NCI-H524 treated with DMSO at 0.1 percent for 48 hours (cell line): ENCODE data around the gene ADAMTS15.
"Not testable (repeated sequence)": the region's sequence is repeated elsewhere in the genome, so short reads cannot be mapped to it uniquely, and the experiment has no call there.

Experiments
- DNase-seq: peaks from one replicate; lab custom pipeline; 2025; lab: John Stamatoyannopoulos, UW

The ADAMTS15 gene

GRCh38 chr11:130437848-130438247 is 10.6 kb upstream of the ADAMTS15 start:
- DNase-seq: no peak

GRCh38 chr11:130438401-130439159 is 9.9 kb upstream of the ADAMTS15 start:
- DNase-seq: not testable (repeated sequence)

GRCh38 chr11:130439160-130439519 is 9.3 kb upstream of the ADAMTS15 start:
- DNase-seq: no peak

GRCh38 chr11:130439876-130440275 is 8.6 kb upstream of the ADAMTS15 start:
- DNase-seq: no peak

DNA sequence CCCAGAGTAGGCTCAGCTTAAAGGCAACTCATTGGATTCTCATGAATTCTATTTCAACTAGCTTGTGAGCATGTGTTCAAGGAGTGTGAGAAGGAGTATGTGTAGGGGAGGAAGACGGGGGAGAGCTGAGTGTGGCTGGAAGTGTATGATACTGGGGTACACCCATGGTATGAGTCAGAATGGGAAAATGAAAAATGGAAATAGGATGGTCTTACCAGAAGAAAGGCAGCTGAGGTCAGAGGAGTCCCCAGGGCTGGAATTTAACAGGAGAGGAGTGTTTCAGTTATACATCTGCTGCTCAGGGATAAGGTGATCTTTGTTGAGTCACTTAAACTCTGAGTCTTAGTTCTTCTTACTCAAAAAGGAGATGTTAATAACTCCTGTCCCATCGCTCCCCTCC is 6.7 kb upstream of the ADAMTS15 start:
- DNase-seq: no peak

- DNase-seq: no peak
These were observed 5.7 kb upstream of the ADAMTS15 start for GRCh38 chr11:130442737-130443136.

DNA sequence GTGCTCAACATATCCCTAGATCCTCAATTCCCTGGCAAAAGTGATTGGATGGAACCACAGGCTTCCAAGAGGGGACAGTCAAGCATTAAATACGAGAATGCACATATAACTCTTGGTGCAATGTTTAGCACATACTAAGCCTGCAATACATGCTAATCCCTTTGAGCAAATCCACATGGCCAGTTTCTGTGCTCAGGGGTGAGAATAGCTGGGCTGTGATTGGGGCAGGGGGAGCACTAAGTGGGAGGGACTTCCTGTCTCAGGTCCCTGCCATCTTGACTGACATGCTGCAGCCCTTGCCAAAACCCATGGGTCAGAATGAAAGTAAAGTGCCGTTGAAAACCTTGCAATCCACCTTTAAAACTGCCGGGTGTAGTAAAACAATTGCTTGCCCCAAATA is 2.7 kb upstream of the ADAMTS15 start:
- DNase-seq: no peak

DNA sequence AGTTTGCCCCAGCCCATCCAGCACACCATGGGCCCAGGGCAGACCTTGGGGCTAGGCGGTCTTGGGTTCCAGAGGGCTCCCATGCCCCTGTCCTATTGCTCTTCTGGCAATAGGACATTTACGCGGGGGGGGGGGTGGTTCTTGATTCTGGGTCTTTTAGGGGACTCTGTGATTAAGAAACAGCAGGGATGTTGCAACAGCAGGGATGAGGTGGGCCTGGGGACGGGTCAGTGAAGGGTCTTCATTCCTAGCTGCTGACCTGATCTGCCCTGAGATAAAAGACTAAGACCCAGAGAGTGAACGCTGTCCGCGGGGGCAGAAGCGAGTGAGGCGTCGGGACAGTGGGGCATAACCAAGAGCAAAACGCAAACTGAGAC is 418 bp upstream of the ADAMTS15 start:
- no peak for DNase-seq

- no peak for DNase-seq
These were observed 1.0 kb downstream of the ADAMTS15 start for GRCh38 chr11:130449310-130449990.

GRCh38 chr11:130449996-130450769 is 1.7 kb downstream of the ADAMTS15 start:
- peak; percentile 25 for DNase-seq

DNA sequence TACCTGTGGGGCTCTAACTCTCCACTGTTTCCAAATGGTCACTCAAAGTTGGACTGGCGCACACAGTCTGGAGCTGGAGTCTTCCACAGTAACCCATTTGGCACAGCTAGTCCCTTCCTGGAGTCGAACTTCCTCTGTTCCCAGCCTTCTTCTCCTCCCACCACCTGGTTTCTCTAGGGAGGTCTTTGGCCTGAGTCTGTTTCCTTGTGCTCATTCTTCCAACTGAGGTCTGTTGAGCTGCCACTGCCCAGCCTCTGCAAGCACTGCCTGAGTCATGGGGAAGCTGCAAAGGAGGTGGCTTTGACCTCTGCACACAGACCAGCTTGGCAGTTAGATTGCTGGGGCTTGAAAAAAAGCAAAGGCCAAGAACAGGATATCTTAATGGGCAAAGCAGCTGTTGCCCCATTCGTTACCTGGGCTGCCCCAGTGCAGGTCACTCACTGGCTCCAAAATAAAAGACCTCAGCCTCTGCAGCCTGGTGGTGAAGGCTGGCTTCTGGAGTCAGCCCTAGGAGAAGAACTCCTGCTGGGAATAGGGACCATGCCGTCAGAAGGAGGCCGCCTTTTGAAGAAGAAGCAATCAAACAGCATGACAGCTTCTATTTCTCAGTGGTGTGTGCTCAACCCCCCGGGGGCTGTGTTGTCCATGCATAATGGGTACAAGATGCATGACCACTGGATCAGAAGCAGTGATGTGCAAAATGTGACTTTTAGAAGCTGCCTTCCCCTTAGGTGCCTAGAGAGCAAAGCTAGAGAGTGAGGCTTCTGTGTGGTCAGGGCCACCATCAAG is 3.0 kb downstream of the ADAMTS15 start:
- no peak for DNase-seq

DNA sequence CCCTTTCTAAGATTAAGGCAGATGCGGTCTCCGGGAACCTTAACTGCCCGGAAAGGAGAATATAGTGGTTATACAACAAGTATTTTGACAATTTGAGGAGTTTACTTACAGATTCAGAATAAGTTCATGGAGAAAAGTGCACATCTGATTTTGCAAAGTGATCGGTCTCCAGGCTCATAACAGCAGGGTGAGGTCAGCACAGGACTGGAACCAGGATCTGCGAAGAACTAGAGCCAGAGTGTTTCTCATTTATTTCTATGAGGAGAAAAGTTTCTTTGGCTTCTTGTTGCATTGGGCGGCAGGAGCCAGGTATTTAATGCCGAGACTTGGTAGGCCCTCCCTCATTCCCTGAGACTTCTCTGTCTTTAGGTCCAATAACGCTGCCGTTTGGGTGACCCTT is 3.7 kb downstream of the ADAMTS15 start:
- DNase-seq: no peak

DNA sequence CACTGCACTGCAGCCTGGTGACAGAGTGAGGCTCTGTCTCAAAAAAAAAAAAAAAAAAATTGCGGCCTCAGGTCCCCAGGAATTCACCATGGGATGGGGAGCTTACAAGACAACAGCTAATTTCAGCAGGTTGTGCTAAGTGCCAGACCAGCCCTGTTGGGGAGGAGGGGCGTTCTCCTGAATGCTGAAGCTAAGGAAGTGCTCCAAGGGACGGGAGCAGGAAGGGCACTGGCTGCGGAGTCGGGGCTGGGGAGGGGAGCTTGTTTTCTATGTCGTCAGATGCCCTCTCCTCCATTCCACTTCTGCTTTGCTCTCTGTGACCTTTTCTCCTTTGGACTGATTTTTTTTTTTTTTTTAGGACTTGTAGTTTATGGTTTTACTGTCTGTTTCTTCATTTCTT is 4.5 kb downstream of the ADAMTS15 start:
- DNase-seq: no peak

DNA sequence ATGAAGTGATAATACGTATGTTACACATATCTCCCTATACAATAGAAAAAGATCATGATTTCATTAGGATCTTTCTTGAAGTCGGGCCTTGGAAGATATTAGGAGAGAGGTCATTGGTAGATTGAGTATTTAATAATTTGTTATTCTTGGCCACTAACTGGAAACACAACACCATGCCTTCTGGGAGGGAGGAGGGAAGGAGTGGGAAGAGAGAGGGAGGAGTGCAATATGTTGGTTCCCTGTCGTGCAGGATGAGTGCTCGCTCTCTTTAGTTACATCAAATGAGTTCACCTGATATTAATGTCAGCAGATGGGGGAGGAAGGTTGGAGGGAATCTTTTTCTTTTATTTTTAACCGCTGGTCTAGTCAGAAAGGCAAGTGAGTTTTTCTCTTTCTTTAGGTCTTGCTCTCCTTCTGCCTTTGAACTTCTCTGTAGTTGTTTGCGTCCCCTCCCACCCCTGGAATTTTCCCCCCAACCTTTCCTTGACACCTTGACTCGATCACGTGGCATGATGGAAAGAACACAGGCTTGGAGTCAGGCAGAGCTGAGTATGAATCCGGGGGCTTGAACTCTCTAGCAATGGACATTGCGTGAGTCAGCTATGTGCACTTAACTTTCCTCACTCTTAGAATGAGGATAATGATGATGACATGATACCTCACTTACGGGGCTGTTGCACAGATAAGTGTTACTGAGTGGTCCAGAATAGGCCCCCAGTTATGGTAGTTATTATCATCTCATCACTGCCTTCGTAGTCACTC is 6.2 kb downstream of the ADAMTS15 start:
- DNase-seq: no peak

- DNase-seq: no peak
These were observed 7.2 kb downstream of the ADAMTS15 start for GRCh38 chr11:130455483-130456127.

- DNase-seq: no peak
These were observed 7.8 kb downstream of the ADAMTS15 start for GRCh38 chr11:130456286-130456685.

DNA sequence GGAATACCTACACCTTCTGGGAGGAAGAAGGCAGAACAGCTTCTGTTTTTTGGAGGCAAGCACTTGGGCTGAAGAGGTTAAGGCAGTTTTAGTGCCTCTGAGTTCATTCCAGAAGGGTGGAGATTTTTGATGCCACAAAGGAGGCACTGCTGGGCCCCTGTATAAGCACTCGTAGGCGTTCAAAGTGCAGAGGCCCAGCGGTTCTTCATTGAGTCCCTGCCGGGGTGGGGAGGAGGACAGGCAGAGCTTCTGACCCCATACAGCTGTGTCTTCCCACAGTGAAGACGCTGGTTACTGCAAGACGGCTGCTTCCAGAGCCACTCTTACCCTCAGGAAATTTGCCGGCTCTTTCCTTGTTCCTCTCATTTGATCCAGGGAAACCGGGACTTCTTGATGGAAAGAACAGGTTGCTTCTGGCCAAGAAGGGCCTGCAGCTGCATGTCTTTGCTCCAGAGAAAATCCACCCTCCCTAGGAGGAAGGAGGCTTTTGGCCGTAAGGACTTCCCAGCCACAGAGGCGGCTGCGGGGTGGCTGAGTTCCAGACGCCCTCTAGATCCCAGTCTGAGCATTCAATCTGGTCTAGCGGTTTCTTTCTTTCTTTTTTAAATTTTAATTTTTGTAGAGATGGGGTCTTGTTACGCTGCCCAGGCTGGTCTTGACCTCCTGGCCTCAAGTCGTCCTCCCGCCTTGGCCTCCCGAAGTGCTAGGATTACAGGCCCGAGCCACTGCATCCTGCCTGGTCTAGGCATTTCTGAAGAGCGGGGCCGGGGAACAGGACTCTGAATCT is 9.4 kb downstream of the ADAMTS15 start:
- no peak for DNase-seq

DNA sequence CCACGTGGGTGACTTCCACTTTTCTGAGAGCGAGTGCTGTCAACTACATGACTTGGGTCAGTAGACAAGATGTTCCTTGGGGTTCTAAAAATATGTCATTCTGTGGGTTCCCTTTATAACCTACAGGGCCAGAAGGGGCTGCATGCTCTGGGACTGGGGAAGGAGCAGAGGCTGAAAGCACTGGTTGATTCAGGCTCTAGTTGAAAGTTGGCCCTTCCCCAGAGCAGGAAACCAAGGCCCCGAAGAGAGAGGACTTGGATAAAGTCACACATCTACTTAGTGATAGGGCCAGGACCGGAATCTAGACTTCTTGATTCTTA is 9.9 kb downstream of the ADAMTS15 start:
- no peak for DNase-seq

DNA sequence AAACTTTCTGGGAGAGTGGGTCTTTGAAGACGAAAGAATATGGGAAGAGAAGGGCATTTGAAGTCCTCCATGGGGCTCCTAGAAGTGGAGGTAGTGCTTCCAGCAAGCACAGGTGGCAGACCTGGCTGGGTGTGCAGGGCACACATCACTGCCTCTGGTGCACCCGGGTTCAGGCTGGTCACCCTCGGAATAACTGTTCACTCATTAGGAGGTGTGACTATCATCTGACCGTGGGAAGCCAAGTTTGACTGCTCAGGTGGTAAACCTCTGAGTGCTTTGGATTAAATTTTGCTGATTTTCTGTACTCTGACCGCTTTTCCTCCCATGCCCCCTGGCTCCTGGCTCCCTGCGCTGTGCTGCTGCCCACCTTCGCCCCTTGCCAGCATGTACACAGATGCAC is 11.1 kb downstream of the ADAMTS15 start:
- no peak for DNase-seq
